Metanephros (tissue), 2 donors: ENCODE measurements around the gene PRDX5. TPM values are rescaled to one million over a fixed set of nuclear protein-coding genes. Genes with fewer than 3 reads are reported as not detected.

ENCODE experiments used
- small RNA-seq: library from RNA; depleted of rRNA; stranded (forward); fragments of <200 nt; gene quantifications from one replicate; pipeline ENCODE3, GENCODE V24; 2014; ENCODE audit warnings: low replicate concordance
- total RNA-seq: library from RNA; depleted of rRNA; stranded (reverse); fragments of >200 nt; gene quantifications from one replicate; pipeline ENCODE4 v1.2.3, GENCODE V29; 2014

The PRDX5 gene
- total RNA-seq, result 138 TPM

DNA sequence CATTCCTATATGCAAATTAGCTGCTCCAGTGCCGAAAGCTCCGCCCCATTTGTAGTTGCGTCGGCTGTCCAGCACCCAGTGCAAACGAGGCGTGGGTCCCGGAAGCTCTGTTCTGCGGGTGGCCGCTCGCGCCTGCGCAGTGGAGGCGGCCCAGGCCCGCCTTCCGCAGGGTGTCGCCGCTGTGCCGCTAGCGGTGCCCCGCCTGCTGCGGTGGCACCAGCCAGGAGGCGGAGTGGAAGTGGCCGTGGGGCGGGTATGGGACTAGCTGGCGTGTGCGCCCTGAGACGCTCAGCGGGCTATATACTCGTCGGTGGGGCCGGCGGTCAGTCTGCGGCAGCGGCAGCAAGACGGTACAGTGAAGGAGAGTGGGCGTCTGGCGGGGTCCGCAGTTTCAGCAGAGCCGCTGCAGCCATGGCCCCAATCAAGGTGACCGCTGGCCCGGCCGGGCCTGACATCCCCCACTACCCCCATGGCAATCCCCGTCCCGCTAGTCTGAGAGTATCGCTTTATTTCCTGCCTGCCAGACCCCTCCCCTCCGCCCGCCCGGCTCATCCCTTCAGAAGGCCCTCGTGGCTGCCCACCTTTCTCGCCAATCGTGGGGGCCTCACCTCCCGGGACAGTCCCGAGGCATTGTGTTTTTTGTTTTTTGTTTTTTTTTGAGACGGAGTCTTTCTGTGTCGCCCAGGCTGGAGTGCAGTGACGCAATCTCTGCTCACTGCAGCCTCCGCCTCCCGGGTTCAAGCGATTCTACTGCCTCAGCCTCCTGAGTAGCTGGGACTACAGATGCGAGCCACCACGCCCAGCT is at the start of gene PRDX5:
Gene PRDX5, plus strand, starts transcription at position 161 of the 805 bp plus-strand sequence. Its CDS starts 95 bp downstream, at position 256.

DNA sequence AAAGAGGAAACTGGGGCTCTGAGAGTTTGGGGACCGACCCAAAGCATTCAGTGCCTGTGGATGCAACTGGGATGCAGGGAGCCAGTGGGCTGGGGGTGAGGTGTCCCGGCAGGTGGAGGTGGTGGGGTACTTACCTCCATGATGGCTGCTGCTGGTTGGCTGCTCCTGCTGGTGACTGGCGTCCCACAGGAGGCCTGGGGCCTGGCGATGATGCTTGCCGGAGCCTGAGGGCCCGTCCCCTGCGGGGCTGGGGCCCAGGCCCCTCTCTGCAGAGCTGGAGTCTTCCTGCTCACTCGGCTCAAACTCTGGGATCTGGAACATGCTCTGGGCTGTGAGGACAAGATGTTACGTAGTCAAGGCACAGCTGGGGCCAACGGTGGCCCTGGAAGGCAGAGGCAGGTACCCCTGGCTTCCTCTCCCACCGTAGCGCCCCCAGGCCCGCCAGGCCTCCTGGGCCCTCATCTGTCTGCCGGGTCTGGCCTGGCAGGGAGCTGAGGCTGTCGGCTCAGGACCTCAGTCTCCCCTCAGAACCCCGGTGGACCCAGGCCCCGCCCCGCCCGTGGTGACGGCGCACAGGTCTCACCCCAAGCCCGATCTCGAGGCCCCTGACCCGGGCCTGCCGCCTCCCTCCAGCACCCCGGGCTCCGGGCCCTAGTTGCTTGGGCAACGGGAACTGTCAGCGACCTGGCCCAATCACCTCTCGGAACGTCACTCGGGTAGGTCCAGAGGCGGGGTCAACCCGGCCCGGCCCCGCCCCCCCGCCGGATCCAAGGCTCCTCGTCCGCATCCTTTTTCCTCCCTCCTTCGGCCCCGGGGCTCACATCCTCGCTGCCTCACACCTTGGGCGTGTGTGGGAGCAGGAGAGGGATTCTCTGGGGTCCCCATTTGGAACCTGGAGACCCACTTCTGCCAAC is 33.6 kb upstream of the PRDX5 start, which contains the start of gene BAD:
Gene BAD, minus strand, starts transcription at position 618 of the 914 bp plus-strand sequence. Its CDS starts 297 bp downstream, at position 321.

DNA sequence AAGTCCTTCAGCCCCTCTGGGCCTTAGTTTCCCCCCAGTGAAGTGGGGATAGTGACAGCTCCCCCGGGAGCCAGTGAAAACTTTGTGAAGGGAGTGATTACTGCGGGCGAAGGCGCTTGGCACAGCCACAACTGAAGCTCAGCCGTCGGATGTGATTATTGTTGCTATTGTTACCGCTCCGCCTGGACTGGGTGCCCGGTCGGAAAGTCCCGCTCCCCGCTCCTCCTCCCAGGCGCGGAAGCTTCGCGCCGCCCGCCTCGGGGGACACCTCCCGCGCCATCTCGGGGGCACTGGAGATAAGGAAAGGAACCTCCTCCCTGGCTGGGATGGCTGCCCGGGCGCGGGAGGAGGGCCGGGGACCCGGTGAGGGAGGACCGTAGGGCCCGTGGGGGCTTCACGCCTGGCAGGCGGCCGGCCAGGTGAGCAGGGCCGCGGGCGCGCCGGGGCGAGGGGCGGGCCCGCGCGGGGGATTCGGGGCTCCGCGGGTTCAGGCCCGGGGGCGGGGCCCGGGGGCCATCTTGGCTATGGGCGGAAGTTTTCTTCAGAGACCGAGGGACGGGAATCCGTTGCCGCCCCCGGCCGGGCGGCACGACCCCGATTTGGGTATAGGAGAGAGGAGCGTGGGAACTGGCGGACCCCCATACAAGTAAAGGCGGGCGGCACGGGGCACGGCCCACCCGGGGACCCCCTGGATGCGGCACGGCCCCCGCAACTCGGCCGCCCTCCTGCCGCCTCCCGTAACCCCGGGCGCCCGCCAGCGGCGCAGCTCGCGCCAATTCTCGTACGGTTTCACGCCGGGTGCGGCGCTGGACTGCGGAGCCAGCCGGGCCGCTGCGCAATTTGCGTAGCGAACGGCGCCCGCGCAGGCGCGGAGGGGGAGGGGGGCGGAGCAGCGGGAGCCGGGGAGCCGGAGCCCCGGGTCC is 32.7 kb upstream of the PRDX5 start, which contains the start of gene GPR137:
Gene GPR137, plus strand, starts transcription at position 887 of the 923 bp plus-strand sequence. CDS start 677 bp downstream, outside the sequence.

DNA sequence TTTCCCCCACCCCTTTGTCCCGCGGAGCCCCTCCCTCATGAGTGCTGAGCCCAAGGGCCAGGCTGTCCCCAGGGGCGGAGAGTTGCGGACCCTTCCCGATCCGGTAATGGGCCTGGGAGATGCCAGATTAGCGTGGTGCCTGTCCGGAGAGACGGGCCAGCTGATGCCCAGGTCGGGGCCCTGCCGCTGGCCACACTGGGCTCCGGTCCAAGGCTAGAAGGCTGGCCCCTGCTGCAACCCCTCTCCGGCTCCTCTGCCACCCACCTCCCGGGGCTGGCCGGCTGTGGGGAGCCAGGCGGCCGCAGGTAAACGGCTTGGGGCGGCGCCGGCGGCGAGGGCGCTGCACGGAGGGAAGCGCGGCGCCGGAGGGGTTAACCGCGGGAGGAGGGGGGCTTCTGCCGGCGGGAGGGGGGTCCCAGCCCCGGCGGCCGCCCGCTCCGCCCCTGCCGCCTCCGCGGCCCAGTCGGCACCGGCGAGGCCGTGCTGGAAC is 26.6 kb upstream of the PRDX5 start, which contains the start of gene KCNK4:
Gene KCNK4, plus strand, starts transcription at position 41 of the 490 bp plus-strand sequence. CDS start 1,717 bp downstream, outside the sequence.

GRCh38 chr11:64299847-64300648 is 17.9 kb upstream of the PRDX5 start, which contains the start of gene CATSPERZ:
Gene CATSPERZ (plus strand): TSS chr11:64300358. CDS start chr11:64300411, 53 bp downstream.

DNA sequence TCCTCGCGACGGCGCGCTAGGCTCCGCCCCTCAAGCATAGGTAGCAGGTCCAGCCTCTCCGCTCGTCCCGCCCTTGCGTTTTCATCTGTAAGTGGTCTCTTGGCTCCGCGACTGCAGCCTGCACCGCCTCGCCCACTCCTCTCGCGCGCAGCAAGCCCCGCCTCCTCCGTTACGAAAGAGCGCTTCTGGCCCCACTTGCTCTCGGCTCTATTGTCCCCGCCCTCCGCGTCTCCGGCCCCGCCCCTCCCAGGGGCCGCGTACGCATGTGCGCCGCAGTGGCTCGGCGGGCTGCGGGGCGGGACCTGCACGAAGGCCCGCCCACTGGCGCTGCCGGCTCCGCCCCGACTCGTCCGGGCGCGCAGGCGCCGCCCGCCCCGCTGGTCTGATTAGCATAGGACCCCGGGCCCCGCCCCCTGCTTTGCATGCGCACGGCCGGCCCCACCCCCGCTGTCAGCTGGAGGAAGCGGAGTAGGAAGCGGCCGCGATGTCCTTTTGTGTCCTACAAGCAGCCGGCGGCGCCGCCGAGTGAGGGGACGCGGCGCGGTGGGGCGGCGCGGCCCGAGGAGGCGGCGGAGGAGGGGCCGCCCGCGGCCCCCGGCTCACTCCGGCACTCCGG is 12.7 kb upstream of the PRDX5 start, which contains the start of gene ESRRA:
Gene ESRRA, plus strand, starts transcription at position 450 of the 616 bp plus-strand sequence. CDS start 1,656 bp downstream, outside the sequence.

GRCh38 chr11:64317325-64317960 is 478 bp upstream of the PRDX5 start, which contains the start of gene TRMT112:
Gene TRMT112 (minus strand): TSS chr11:64317559. CDS start chr11:64317526, 33 bp downstream.

DNA sequence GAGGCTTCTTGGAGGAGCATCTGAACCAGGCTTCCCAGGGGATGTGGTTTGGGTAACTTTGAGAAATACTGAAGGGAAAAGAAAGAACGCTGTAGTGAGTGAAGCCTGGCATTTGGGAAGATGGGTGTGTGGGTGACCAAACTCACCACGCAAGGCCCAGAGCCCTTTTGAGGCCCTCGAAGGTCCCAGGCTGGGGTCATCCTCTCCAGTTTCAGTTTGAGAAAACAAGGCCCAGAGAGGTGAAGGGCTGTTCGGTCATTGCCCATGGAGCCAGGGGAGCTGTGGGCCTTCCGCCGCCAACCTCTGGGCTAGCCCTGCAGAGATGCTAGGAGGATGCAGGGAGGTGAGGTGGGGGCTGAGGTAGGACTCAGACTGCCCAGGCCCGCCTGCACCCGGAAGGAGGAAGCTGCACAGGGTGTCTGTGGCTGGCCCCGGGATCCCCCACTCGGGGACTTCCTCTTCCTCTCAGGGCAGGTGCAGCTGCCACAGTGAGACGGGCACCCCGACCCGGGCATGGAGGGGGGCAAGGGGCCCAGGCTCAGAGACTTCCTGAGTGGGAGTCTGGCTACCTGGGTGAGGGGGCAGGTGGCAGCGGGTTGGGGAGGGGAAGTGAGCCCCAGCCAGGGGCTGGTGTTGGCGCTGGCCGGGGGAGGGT is 22.0 kb downstream of the PRDX5 start, which contains the start of gene CCDC88B:
Gene CCDC88B, plus strand, starts transcription at position 451 of the 655 bp plus-strand sequence. Its CDS starts 63 bp downstream, at position 514.

GRCh38 chr11:64358907-64359711 is 41.2 kb downstream of the PRDX5 start, which contains the start of gene RPS6KA4:
Gene RPS6KA4 (plus strand): TSS chr11:64359162. CDS start chr11:64359236, 74 bp downstream.

Small RNA genes lying within 50 kb of the gene (small RNA-seq; reads per million reads assigned to genes)
- gene MIR1237 (not detected), gene MIR7155 (0.07 reads per million), gene RF00019 (not detected)

Other genes starting within 250 kb of the PRDX5 start
- 36.0 TPM for gene MACROD1, start 152.0 kb upstream of the PRDX5 start, total RNA-seq
- 114 TPM for gene STIP1, start 131.9 kb upstream of the PRDX5 start, total RNA-seq
- 13.4 TPM for gene FERMT3, start 111.4 kb upstream of the PRDX5 start, total RNA-seq
- gene TRPT1, start 91.9 kb upstream of the PRDX5 start, total RNA-seq, result 35.5 TPM
- 51.3 TPM for gene NUDT22, start 91.8 kb upstream of the PRDX5 start, total RNA-seq
- gene DNAJC4, start 87.6 kb upstream of the PRDX5 start, total RNA-seq, result 28.6 TPM
- gene VEGFB, start 83.5 kb upstream of the PRDX5 start, total RNA-seq, result 50.6 TPM
- 104 TPM for gene FKBP2, start 77.0 kb upstream of the PRDX5 start, total RNA-seq
- 48.6 TPM for gene PPP1R14B, start 71.2 kb upstream of the PRDX5 start, total RNA-seq
- 16.9 TPM for gene PLCB3, start 66.6 kb upstream of the PRDX5 start, total RNA-seq
- gene BAD, start 33.5 kb upstream of the PRDX5 start, total RNA-seq, result 101 TPM
- gene GPR137, start 32.3 kb upstream of the PRDX5 start, total RNA-seq, result 13.6 TPM
- gene KCNK4, start 26.8 kb upstream of the PRDX5 start, total RNA-seq, result not detected
- not detected for gene CATSPERZ, start 17.8 kb upstream of the PRDX5 start, total RNA-seq
- gene ESRRA, start 12.6 kb upstream of the PRDX5 start, total RNA-seq, result 29.7 TPM
- 194 TPM for gene TRMT112, start 562 bp upstream of the PRDX5 start, total RNA-seq
- 10.8 TPM for gene CCDC88B, start 22.1 kb downstream of the PRDX5 start, total RNA-seq
- gene RPS6KA4, start 41.0 kb downstream of the PRDX5 start, total RNA-seq, result 16.8 TPM
- 18.3 TPM for gene SLC22A11, start 237.8 kb downstream of the PRDX5 start, total RNA-seq